ENCODE results near the gene CLEC4G.

Gene CLEC4G

DNA sequence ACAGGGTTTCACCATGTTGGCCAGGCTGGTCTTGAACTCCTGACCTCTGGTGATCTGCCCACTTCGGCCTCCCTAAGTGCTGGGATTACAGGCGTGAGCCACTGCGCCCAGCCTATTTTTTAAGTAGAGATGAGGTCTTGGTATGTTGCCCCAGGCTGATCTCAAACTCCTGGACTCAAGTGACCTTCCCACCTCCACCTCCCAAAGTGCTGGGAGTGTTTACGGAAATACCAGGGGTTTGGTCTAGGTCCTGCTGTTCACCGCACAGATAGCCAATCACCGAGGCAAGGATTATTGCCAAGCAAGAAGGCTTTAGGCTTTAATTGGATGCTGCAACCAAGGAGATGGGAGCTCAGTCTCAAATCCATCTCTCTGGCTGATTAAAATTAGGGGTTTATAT lies 11.6 kb downstream of the CLEC4G start:
- DNase-seq, result no peak

DNA sequence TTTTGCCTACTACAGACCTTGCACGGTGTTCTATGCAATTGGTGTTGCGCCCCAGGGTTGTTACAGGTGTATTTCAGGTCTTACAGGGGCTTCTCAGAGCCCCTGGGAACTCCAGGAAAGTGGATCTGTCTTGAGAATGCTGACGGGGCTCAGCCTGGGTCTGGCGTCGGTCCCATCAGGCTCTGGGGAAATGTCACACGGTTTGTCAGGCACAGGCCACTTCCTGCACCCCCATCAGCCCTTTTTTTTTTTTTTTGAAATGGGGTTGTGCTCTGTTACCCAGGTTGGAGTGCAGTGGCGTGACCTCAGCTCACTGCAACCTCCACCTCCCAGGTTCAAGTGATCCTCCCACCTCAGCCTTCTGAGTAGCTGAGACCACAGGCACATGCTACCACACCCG lies 13.2 kb downstream of the CLEC4G start:
- DNase-seq, result no peak

DNA sequence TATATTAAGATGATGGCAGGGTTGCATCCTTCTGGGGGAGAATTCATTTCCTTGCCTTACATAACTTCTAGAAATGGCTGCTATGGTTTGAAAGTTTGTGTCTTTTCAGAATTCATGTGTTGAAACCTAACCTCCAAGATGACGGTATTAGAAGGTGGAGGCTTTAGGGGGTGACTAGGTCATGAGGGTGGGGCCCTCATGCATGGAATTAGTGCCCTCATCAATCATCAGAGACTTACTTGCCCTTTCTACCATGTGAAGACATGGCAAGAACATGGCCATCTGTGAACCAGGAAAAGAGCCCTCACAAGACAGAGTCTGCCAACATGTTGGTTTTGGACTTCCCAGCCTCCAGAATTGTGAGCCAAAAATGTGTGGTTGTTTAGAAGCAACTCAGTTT lies 15.1 kb downstream of the CLEC4G start:
- DNase-seq, result no peak

DNA sequence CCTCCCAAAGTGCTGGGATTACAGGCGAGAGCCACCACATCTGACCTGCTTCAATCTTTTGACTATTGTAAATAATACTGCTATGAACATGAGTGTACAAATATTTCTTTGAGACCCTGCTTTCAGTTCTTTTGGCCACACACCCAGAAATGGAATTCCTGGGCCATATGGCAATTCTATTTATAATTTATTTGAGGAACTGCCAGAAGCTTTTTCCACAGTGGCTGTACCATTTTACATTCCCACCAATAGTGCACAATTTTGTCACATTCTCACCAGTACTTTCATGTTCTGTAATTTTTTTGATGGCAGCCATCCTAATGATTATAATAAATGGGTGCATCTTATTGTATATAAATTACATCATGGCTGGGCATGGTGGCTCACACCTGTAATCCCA lies 16.2 kb downstream of the CLEC4G start:
- peak in 1 of 2 experiments; percentile 66 for DNase-seq

DNA sequence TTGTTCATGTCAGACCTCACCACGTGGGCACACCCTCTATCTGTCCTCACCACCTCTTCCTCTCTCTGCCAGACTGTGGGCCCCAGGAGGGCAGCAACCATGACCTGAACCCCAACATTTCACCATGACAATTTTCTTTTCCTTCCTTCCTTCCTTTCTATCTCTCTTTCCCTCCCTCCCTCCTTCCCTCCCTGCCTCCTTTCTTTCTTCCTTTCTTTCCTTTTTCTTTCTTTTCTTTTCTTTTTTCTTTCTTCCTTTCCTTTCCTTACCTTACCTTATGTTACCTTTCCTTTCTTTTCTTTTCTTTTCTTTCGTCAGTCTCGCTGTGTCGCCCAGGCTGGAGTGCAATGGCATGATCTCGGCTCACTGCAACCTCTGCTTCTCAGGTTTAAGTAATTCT lies 21.3 kb downstream of the CLEC4G start:
- no peak for DNase-seq

DNA sequence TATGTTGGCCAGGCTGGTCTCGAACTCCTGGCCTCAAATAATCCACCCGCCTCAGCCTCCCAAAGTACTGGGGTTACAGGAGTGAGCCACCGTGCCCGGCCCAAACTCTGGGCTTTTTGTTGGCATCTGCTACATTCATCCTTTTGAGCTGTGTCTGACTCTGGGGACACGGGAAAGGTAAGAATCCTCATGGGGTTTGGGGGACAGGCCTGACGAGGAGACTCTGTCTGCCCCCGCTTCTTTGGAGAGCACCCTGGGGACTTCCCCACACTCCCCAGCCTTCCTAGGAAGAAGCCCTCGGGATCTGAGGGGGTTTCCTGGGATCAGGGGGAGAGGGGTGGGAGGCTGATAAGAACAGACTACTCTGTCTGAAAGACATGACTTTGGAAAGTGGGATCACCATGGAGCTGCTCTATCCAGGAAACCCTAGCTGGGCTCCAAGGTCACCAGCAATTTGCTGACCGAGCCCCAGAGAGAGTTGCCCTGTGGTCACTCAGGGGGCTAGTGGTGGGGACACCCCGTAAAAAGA lies 21.9 kb downstream of the CLEC4G start:
- no peak for DNase-seq

DNA sequence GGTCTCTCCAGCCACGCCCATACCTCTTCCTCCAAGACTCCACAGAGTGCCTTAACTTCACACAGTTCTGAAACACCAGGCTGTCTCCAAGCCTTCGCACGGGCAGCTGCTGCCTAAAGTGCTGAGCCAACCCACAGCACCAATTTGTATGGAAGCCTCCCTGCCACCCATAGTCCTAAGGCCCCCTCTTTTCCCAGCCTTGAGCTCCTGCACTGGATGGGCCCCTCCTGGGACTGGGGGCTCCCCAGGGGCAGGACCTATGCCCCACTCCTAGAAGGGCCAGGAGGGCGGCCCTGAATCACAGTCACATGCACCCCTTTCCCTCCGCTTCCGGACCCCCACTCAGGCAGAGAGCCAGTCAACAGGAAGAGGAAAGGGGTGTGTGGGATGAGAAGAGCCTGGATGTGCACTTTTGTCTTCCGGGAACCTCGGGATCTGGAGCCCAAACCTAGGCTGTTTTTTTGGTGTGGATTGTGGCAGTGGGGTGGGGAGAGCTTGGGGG lies 24.9 kb downstream of the CLEC4G start:
- no peak for DNase-seq

DNA sequence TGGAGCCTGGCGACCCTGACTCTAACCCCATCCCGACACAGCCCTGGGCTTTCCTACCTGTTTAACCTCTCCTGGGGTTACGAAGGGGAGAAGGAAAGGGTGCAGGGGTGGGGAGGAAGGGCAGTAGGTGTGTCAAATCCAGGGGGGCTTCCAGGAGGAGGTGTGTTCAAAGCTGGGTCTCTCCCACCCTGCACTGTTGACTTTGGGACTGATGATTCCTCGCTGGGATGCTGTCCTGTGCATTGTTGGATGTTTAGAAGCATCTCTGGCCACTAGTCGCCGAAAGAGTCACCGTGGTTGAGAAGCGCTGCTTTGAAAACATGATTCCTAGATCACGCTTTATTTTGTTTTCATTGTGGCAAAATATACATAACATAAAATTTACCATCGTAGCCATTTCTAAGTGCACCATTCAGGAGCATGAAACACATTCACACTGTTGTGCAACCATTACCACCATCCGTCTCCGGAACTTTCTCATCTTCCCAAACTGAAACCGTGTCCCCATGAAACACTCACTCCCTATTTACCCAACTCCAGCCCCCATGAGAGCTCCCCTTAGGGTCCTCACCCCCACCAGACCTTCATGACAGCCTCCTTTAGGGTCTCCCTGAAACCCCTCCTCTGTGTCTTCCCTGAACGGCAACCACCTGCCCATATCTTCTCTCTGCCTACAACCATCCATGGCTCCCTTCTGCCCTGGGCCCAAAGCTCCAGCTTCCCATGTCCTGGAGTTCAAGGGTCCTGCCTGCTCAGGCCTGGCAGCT lies 25.5 kb downstream of the CLEC4G start:
- no peak for DNase-seq

DNA sequence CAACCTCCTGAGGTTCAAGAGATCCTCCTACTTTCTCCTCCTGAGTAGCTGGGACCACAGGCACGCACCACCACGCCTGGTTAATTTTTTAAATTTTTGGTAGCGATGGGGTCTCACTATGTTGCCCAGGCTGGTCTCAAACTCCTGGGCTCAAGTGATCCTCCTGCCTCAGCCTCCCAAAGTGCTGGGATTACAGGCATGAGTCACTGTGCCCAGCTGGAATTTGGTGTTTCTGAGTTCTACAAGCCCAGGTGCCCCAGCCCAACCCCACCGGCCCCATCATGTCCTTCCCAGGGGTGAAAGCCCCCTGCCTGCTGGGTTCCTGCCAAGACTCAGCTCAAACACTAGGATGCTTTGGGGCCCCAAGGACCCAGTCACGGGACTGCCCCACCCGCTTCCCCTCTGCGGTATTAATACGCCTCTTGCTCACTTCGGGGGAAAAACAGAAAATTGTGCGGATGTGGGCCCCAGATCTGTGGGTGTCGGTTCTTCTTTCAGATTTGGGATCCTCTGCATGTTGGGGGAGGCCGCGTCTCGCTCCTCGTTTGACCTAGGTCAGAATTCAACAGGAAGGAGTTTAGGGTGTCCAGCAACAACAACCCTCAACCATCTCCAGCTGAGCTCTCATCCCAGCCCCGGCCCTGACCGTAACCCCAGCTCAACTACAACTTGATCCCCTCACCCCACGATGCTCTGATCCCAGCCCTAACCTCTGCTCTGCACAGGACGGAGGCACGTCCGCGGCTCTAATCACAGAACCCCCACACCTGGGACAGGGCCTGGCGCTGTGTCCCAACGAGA lies 26.3 kb downstream of the CLEC4G start:
- no peak for DNase-seq

DNA sequence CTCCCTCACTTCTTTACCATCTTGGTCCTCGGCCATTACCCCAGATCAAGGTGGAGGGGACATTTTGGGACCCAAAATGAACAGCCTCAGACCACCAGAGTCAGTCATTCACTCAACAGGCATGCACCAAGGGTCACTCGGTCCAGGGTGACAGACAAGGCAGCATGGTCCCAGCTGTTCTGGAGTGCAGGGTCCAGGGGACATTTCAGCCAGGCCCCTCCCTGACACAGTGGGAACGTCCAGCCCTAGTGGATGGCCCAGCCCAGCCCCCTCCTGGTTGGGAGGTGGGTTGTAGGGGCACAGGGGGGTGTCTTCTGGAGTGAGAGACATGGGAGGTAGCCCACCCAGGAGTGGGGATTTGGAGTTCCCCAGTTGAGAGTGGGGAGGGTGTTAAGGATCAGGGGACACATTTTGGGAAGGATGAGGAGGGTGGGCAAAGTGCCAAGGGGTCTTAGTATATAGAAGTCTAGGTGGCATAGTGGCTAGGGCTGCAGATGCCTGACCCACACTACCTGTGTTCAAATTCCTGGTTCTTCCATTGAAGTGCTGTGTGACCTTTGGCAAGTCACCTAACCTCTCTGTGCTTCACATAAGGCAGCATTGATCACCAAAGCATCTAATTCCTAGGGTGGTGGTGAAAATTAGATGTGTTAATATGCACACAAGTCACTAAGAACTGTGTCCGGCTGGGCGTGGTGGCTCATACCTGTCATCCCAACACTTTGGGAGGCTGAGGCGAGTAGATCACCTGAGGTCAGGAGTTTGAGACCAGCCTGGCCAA lies 27.4 kb downstream of the CLEC4G start:
- no peak for DNase-seq

DNA sequence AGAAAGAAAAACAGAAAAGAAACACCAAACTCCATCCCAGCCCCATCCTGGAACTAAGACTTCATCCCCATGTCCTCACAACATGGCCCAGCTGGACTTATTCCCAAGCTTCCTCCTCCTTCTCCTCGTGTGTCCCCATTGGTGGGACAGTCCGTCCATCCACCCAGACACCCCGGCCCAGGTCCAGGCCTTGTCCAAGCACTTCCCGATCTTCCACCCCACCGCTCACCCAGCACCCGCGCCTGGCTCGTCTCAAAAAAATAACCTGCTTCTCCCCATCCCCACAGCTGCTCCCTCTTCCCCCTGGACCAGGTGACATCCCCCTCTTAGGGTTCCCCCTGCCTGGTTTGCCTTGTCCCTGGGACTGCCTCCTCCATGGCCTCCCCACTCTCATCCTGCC lies 28.6 kb downstream of the CLEC4G start:
- no peak for DNase-seq

DNA sequence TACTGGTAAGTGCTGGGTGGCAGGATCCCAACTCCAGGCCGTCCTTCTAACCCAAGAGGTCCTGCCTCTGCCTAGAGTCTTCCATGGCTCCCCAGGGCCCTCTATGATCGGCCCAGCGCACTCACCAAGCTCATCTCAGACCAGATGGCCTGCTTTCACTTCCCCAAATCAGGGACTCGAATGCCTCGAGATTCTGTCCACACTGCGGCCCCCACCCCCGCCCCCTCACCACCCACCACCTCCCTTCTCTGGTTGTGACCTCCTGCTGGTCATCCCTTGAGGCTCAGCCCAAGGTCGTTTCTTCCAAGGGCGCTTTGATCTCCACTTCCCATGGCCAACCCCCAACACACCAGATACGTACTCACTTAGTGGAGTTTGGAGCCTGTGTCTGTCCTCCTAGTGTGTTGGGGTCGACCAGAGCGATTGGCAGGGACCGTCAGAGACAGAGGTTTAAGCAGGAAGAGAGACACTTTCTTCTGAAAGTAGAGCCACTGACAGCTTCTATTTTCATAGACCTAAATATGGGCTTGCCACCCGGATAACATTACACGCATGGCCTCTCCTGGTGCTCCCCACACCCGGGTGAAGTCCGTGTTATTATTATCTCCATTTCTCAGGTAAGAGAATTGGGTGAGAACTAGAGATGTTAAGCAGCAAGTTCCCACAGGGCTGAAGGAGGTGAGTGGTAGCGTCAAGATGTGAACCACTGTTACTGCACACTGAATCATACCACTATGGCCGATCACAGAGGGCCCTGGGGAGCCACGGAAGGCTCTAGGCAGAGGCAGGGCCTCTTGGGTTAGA lies 30.1 kb downstream of the CLEC4G start, which contains the start of gene FCER2:
Gene FCER2, minus strand, starts transcription at position 478 of the 804 bp plus-strand sequence. CDS start 2,371 bp downstream, outside the sequence.
- DNase-seq, result no peak

DNA sequence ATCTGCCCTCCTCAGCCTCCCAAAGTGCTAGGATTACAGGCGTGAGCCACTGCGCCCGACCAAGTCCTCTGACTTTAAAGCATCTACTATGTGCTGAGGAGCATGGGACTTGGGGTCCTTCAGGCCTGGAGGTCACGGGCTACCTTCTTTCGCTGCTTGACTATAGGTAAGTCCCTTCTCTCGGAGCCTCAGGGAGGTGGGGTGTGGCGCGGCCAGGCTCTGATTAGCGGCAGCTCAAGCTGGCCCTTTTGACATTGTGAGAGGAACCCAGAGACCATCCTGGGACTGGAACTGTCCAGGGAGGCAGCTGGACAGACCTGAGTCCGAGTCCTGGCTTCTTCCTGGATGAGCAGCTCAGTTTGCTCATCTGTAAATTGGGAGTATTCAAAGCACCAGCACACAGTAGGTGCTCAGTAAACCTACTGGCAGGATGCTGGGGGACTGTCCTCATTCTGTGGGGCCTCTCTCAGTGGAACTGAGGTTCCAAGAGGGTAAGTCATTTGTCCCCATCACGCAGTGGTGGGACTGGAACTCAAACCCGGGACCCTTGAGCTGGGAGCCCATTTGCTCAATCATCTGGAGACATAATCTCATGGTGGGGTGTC lies 30.8 kb downstream of the CLEC4G start:
- DNase-seq, result no peak

DNA sequence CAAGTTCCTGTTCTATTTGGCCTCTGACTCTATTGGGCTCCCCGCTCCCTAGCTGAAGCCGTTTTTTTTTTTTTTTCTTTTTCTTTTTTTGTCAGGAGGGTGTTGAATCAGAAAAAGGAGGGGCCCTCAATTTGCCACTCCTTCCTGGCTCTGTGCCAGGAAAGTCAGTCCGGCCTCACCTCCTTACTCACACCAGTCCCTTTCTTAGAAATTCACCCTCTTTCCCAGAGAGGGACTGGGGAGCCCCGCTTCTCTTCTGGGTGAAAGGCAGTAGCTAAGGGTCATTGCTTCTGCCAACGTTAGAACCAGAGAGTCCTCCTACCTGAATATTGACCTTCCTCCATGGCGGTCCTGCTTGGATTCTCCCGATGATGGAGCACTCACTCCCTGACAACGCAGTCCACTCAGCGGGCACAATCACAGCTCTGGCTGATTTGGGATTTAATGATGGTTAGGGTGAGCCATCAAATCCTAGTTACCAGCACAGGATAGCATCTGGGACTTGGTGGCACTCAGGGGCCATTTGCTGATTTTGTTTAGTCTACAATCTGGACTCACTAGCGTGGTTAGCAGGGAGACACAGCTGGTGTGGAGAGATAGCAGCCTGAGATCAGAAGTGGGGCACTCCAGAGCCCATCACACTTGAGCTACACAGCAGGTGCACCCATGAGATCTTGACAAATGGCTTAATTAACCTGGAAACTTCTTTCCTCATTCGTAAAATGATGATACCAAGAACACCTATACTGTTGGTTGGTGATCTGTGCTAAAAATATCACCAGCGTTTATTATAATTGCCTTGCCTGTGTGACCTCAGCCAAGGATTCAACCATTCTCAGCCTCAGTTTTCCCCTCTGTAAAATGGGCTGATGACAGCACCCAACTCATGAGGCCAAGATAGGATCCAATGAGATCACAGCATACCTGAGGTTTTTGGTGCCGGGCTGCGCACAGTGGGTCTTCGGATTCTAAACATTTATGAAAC lies 32.2 kb downstream of the CLEC4G start:
- no peak for DNase-seq

DNA sequence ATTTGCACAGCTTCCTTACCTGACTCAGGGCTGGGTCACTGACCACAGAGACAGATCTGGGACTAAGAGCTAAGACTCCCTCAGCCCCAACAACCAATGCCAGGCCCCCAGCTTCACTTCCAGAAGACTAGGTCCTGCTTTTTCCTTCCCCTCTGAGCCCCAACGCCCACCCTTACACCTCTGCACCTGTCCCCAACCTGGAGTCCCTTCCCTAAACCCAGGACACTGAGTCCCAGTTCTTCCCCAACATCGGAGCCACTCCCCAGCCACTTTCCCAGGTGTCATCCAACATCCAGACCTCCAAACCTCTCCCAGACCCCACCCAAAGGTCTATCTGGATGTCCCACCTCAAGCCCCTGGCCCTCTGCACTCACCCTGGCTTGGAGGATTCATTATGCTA lies 32.9 kb downstream of the CLEC4G start:
- DNase-seq, result no peak

DNA sequence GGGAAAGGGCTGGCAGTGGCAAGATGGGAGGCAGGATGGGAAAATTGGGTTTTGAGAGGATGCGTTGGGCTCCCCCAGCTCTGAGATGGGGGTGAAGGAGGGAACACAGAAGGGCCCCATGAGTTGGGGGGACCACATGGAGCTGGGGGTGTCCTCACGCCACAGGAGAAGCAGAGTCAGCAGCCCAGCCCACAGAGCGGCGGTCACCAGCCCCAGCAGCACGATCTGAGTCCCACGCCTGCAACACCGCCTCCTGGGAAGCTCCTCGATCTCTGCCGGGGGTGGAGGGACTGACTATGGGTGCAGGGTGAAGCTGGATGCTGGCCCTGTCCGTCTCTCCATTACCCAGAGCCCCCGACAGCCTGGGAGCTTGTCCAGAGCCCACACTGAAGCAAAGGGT lies 33.3 kb downstream of the CLEC4G start:
- no peak for DNase-seq

DNA sequence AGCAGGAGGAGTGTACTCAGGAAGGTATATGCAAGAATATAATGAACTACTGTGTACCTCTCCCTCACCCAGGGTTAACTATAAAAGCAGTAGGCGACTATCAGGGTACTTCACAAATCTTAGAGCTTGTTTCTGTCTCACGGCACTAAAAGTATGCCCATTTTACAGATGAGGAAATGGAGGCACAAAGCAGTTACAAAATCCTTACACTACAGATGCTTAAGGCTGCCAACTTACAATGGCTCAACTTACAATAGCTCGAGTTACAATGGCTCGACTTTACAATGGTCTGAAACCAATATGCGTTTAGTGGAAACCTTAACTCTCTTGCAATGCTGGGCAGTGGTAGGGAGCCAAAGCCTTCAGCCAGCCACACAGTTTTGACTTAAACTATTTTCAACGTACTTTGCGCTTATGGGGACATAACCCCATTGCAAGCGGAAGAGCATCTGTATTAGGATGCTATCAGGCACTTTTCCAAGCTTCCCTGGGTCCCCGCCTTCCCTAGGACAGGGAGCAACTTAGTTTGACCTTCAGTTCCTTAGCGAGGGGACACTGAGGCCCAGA lies 34.1 kb downstream of the CLEC4G start:
- no peak for DNase-seq

DNA sequence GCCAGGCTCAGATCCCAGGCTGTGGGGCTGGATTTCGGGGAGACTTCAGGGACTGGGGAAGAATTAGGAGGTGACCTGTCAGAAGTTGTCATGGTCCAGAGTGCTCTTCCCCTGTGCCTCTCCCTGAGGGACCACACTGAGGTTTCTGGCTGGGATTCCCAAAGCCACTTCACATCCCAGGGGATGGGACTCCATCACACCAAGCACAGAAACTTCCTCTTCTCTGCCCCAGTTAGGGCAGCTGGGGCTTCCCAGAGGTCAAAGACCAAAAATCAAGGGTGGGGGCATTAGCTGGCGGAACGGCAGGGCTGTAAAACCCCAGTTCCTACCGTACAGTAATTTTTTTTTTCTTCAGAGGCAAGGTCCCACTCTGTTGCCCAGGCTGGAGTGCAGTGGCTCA lies 37.4 kb downstream of the CLEC4G start:
- no peak for DNase-seq

DNA sequence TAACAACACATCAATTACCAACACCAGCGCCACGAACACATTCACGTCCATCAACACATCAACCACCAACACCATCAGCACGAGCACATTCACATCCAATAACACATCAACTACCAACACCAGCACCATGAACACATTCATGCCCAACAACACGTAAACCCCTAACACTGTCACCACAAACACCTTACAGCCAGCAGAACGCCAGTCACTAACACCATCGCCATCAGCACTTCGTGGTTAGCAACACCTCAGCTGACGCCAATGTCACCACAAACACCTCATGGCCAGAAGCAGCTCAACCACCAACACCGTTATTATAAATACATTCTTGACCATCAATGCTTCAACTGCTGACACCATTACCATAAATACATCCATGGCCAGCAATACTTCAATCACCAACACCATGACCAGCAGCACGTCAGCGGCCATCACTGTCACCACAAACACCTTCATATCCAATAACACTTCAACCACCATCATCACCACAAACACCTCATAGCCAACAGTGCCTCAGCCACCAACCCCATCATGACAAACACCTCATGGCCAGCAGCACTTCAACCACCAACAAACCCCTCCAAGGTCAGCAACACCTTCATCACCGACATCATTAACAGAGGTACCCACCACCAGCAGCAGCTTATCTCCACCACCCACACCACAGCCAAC lies 39.4 kb downstream of the CLEC4G start:
- no peak for DNase-seq
